GM19023 (cell line): Measurements from ENCODE around the gene PNPLA7.

ENCODE experiments used
- ATAC-seq: cut with Tn5 transposase; IDR thresholded peaks from one replicate; pipeline ENCODE4 v1.9.1; 2021; ENCODE audit warnings: mild to moderate bottlenecking, moderate library complexity; ENCODE audit not compliant: unreplicated experiment

The PNPLA7 gene

DNA sequence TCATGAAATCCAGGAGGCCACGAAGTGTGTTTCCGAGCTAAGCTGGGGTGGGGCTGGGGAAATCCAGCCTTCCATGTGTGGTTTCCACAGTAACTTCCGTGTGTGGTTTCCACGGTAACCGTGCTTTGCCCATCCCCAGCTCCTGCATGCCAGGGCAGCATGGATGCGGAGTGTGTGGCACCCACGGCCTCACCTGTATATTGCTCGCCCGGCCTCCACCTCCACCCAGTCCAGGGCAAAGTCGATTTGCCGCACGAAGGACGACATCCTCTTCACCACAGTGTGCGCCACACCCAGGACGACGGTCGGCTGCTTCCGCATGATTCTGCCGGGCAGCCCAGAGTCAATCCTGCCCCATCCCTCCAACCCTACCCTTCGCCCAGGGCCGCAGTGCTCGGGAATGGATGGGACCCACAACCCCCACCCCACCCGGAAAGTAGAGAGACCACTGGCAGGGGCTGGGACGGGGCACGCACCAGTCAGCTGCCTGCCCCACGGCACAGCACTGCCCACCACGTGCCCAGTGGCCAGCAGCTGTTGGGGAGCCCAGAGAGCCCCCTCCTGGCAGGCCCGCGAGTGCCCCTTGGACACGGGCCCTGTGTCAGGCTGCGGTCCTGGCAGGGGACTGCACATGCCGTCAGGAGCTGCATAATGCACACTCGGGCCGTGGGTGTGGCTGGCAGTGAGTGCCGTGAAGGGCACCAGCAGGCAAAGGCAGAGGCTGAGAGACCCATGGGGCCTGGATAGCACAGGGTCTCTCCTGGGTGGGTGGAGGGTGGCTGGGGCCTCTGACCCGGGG, 52.1 kb downstream of the PNPLA7 start:
- no peak for ATAC-seq

DNA sequence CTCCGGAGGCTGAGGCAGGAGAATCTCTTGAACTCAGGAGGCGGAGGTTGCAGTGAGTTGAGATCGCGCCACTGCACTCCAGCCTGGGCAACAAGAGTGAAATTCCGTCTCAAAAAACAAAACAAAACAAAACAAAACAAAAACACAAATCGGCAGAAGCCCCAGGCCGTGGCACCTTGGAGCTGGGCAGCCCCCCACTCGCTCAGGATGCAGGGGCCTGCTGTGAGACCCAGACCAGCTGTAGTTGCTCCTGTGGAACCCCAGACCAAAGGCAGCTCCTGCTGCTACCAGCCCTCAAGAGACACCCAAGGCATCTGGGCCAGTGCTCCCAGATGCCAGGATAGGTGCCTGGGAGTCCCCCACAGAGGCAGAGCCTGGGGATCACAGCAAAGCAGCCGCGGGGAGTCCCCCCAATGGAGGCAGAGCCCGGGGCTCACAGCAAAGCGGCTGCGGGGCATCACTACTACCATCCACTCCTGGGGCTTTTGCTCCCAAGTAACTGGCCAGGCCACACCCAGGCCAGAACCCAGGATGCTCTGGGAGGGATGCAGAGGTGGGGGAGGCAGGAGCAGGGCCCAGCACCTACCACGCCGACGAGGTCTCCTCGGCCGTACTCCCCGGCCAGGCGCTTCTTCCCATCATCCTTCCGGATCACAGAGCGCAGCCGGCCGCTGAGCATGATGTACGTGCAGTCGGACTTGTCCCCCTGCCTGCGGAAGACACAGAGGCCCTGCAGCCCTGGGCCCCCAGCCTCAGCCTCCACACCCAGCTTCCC, 53.4 kb downstream of the PNPLA7 start:
- no peak for ATAC-seq

DNA sequence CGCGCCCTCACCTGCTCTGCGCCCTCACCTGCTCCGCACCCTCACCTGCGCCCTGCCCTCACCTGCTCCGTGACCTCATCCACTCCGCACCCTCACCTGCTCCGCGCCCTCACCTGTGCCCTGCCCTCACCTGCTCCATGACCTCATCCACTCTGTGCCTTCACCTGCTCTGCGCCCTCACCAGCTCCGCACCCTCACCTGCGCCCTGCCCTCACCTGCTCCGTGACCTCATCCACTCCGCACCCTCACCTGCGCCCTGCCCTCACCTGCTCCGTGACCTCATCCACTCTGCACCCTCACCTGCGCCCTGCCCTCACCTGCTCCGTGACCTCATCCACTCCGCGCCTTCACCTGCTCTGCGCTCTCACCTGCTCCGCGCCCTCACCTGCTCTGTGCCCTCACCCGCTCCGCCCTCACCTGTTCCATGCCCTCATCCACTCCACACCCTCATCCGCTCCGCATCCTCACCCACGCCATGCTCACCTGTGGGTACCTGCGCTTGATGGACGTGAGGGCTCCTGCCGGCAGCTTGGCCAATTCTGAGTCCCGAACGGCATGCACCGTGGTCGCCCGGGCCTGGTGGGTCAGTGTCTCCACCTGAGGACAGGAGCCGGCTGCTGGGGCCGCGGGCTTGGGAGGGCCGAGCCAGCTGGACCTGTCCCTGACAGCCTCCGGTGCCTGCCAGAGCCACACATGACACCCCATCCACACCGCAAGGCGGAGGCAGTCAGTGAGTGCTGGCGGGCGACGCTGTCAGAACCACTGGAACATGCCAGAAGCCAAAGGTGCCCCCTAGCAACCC, 55.5 kb downstream of the PNPLA7 start:
- ATAC-seq: no peak

DNA sequence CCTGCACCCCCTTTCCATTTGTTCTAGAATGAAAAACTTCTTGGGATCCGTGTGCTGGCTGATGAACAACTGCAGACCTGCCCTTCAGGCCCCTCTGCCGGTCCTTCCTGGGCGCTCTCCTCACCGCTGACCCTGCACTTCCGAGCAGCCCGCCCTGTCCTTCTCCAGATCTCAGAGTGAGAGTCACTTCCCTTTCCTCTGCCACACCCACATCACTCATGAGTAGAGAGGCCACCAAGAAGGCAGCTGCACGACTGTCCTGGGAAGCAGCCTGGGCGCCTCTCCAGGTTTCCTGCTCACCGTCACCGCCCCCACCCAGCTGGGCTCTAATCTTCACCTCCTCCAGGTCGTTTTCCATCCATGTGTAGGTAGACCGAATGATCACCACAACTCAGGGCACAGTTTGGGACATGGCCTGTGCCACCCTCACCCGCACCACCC, 56.1 kb downstream of the PNPLA7 start:
- no peak for ATAC-seq

DNA sequence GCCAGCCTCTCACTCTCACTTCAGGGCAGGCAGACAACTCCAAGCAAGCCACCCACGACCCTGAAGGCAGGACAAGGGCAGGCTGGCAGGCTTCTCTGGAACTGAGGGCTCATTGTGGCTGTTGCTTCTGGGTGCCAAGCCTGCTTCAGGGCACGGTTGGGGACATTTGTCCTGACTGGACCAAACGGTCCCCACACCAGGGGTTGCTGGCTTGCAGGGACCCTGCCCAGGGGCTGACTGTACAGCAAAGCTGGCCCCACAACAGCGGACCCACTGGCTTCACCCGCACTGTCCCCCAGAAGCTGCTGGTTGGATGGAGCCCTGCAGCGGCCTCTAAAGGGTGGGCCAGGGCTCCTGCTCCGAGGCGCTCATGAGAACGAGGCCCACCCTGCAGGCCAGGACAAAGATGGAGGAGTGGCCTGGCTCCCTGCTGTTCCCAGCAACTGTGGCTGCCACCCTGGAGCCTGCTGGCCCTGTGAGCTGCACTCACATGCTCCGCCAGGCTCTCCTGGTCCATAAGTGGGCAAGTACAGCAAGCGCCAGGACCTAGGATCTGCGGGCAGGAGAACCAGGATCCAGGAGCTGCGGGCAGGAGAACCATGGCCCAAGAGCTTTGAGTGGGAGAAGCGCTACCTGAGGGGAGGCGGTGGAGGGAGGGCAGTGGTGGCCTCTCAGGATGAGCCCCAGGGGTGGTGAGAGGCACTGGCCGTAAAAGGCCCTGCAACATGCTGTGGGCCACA, 56.7 kb downstream of the PNPLA7 start:
- ATAC-seq: no peak

DNA sequence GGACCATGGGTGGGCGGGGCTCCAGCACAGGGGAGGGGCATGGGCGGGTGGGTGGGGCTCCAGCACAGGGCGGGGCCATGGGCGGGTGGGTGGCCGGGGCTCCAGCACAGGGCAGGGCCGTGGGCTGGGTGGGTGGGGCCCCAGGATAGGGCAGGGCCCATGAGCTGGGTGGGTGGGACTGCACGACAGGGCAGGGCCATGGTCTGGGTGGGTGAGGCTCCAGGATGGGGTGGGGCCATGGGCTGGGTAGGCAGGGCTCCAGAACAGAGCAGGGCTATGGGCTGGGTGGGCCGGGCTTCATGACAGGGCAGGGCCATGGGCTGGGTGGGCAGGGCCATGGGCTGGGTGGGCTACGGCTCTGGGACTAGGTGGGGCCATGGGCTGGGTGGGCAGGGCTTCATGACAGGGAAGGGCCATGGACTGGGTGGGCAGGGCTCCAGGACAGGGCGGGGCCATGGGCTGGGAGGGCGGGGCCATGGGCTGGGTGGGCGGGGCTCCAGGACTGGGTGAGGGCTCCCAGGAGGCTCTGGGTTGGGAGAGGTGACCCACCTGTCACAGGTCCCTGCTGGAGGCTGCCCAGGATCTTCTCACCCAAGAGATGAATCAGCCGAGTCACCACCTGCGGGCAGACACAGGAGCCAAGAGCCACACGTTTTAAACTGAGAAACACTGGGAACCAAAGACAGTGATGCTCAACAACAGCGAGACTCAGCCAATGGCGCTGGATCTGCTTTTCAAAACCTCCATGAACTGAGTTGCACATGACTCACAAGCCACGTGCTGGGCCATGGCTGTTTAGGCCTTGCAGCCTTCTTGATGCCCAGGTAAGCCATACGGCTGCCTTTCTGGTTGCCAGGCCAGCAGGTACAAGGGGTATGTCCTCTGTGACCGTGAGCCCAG, 57.5 kb downstream of the PNPLA7 start:
- no peak for ATAC-seq

DNA sequence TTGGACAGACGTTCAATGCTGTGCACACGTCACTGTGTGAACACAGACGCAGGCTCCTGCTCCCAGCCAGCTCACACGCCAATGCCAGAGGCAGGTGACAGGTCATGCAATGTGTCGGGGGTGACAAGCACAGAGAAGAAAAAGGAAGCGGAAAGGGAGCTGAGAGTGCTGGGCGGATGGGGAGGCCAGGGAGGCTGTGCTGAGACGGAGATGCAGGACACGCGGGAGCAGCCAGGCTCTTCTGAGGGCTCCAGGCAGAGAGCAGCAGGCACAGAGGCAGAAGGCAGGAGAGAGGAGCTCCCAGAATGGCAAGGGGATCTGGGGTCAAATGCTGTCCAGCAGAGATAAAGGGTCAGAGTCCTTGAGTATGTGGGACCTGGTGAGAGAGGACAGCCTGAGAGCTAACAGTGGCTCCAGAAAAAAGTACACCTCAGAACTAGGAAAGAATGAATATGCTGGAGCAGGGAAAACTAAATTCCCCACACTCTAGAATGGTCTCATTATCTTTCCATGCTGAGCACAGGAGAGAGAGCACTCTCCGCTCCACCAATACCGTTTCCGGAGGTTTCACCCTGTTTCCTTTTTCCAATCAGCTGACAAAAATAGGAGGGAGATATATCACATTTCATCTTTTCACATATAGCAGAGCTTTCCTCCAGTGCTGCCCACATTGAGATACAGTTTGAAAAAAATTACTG, 58.3 kb downstream of the PNPLA7 start:
- ATAC-seq: no peak

DNA sequence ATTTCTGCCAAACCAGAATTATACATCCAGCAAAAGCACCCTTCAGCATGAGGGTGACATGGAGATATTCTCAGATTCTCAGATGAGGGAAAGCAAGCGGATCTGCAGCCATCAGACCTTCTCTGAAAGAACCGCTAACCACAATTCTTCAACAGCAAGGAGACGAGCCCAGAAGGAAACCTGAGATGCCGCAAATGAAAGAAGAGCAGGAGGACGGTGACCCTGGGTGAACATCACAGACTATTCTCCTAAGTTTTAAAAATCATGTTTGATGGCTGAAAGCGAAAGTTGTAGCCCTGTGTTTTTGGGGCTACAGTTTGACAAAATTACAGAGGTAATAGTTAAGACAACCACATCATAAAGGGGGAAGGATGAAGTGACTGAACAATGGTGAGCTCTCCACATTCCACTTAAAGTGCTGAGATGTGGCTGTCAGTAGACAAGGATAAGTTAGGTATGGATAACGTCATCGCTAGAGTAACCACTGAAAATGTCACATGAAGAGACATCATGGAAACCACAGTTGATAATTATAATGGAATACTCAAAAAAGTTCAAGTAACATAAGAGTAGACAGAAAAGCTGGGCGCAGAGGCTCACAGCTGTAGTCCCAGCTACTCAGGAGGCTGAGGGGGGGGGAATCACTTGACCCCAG, 59.5 kb downstream of the PNPLA7 start:
- ATAC-seq: no peak

DNA sequence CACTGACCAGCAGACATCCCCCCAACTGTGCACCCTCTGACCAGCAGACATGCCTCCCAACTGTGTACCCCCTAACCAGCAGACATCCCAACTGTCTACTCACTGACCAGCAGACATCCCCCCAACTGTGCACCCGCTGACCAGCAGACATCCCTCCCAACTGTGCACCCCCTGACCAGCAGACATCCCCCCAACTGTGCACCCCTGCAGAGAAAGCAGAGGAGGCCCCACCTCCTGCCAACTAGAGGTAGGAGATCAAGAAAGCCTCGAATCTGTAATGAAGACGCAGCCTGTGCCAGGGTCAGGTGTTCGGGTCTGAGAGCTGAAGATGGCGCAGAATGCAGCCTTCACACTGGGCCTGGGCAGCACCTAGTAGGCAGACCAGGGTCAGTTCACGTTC, 61.3 kb downstream of the PNPLA7 start:
- no peak for ATAC-seq

DNA sequence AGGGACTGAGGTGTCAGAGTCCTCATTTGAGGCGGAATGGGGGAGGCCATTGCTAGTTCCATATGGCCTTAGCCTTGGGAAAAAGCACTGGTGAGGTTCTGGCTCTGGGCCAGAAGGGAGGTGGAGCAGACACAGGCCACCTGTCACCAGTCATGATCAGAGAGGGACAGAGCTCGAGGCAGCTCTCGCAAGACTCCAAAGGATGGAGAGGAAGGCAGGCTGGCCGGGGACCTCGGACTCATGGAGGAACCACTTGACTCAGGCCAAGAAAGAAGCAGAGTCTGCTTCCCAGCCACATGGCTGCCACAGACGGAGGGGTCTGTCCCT, 61.9 kb downstream of the PNPLA7 start:
- no peak for ATAC-seq

DNA sequence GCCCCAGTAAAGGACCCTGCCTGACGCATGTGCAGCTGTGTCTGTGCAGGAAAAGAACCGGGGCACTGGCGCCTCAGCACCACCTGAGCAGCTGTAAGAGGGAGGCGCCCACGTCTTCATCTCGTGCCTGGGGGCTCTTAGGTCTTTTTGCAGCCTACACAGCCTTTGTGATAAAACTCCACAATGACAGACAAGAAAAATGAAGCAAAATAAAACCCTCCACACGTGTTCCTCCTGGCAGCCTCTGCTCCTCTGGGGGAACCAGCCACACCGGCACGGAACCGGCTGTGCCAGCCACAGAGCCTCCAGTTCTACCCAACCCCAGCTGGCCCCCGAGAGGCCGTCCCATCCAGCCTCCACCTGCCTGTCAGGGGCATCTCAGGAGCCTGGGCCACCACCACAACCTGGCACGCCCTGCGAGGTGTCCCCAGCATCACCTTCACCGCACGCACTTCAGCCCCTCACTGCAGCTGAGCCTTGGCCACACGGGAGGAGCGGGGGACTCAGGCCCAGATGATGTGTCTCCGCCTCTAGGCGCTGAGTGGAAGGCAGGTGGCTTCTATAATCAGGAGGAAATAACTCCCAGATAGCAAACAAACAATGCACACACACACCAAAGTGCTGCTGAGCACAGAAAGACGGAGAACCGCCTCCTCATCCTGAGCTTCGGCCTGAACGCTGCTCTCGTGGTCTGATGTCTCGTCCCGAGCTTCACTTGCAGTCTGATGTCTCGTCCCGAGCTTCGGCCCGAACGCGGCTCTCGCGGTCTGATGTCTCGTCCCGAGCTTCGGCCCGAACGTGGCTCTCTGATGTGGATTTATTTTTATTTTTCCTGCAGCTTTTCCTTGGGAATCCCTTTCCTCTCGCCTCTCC, 62.5 kb downstream of the PNPLA7 start:
- ATAC-seq: no peak

DNA sequence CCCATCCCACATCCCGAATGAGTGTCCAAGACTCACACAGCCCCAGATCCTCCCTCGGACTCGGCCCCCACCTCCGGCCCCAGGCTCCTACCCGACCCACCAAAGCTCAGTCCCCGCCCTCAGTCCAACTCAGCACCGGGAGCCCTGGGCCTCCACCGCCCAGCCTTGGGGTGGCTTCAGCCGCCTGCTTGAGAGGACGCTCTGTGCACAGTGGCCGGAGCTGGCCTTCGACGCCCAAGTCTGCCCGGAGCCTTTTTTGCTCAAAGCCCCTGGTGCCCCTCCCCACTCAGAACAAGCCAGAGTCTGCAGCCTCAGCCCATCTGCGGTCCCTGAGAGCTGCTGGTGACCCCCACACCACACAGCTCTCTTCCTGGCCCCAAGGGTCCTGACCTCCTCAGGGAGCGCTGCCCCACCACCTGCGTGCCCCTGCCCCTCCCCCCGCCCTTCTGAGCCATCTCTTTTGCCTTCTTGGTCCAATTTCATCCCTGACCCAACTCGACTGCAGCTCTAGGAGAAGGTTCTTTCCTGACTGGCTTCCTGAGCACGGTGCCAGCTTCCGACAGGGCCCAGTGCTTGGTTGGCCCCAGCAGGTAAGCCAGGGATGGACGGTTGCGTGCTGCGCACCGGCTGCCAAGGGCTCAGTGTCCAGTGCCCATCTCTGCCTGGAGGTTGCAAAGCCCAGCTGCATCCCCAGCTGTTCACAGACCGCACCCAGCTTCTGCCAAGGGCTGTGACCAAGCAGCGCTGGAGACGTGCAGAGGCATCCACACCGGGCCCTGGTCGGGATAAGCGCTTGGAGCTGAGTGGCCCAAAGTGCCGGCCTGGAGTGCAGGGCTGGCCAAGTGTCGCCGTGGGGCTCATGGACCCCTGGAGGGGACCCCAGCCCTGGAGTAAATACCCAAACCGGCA, 63.4 kb downstream of the PNPLA7 start:
- no peak for ATAC-seq

DNA sequence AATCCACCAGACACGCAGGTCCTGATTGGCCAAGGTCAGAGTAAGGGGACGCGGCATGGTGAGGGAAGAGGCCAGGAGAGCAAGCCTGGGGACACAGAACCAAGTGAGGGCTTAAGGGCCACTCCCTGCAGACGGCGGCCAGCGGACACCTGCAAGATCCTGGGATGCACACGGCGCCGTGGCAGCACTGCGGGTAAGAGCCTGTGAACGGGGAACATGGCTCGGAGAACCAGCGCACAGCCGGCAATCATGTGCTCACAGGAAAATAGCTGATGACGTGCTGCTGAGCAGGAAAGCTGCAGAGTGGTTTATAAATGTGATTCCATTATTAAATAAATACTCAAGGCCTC, 64.1 kb downstream of the PNPLA7 start:
- ATAC-seq: no peak

DNA sequence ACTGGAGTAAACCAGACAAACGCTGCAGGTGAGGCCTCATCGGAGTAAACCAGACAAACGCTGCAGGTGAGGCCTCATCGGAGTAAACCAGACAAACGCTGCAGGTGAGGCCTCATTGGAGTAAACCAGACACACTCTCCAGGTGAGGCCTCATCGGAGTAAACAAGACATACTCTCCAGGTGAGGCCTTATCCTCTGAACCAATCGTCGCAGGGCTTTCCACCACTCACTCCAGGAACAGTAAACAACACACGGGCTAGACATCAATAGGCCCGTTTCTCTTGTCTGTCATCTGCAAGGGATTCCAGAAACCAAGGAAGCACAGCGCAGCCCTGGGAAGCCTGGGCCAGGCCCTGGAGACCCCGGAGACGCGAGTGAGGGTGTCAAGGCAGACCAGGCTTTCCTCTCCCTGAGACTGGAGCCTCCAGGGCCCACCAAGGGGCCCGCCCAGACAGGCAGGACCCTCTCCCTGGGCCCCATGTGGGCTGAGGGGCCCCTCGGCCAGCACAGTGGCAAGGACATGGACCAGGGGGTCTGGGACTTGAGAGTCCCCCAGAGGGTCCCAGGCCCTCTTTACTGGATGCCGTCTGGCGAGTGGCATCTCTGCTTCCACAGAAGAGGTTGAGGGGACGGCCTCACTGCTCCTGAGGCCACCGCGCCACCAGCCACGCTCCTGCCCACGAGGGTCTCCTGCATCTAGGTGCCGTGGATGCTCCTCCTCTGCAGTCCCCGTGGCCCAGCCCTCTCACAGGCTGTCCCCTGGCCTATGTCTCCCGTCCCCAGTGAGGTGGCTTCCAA, 64.7 kb downstream of the PNPLA7 start:
- no peak for ATAC-seq

DNA sequence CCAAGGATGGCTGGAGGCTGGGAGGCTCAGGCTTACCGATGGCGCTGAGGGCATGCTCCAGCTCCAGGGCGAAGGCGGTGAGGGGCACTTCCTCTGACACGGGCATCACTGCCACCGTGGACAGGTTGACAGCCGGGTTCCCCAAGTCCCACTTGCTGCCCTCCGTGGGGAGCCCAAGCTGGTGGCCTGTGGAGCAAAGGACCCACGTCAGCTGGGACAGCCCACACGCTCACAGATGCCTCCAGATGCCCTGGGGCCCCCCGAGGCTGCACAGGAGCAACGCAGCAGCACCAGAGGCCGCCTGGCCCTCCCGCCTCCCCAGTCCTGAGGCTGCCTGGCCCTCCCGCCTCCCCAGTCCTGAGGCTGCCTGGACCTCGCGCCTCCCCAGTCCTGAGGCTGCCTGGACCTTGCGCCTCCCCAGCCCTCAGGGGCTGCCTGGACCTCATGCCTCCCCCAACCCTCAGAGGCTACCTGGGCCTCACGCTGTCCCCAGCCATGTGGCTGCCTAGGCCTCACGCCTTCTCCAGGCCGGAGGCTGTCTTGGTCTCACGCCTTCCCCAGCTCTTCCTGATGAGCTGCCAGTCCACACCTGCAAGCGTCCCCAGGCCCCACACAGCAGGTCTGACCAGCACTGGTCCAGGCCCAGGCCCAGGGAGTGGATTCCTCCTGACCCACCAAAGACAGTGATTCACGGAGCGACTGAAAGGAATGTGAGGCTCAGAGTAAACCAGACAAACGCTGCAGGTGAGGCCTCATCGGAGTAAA, 65.5 kb downstream of the PNPLA7 start:
- no peak for ATAC-seq
